HG02571 (cell line): ENCODE measurements around the gene FAM180A.
"Not testable (repeated sequence)": the region's sequence is repeated elsewhere in the genome, so short reads cannot be mapped to it uniquely, and the experiment has no call there.

Source experiments
- ATAC-seq: cut with Tn5 transposase; IDR thresholded peaks from one replicate; pipeline ENCODE4 v1.9.1; 2021; ENCODE audit warnings: mild to moderate bottlenecking, moderate library complexity; ENCODE audit not compliant: unreplicated experiment

Gene FAM180A

GRCh38 chr7:135715055-135715522, 33.5 kb downstream of the FAM180A start:
- ATAC-seq = no peak

GRCh38 chr7:135714534-135715009, 34.0 kb downstream of the FAM180A start:
- ATAC-seq = no peak

DNA sequence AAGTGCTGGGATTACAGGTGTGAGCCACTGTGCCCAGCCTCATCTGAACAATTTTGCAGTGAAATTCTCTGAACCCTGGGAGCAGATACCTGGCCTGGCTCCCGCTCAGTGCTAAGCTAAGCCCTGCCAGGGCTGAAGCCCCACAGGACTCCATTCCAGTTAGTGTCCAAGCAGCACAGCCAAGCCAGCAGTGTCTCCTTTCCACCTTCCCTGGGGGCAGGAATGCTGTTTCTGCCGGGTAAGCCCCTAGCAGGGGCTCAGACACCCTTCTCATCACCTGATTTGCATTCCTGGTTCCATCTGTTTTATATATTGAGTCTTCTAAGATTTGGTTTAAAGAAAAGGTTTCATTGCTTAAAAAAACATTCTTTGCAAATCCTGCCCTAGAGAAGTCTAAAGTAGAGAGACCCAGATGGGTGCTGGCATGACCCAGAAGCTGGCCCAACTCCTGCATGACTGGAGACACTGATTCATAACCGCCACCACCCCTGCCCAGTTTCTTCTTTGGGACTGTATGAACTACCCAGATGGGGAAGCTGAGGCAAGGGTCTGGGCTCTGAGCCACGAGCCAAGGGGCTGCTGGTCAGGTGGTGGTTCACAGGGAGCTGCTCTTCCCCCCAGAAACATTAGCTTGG, 34.7 kb downstream of the FAM180A start:
- ATAC-seq = no peak

GRCh38 chr7:135712796-135713195, 35.8 kb downstream of the FAM180A start:
- no peak for ATAC-seq

GRCh38 chr7:135712182-135712782, 36.3 kb downstream of the FAM180A start:
- no peak for ATAC-seq

GRCh38 chr7:135711139-135711469, 37.5 kb downstream of the FAM180A start:
- ATAC-seq = no peak

GRCh38 chr7:135710417-135711138, 38.0 kb downstream of the FAM180A start:
- ATAC-seq = no peak

DNA sequence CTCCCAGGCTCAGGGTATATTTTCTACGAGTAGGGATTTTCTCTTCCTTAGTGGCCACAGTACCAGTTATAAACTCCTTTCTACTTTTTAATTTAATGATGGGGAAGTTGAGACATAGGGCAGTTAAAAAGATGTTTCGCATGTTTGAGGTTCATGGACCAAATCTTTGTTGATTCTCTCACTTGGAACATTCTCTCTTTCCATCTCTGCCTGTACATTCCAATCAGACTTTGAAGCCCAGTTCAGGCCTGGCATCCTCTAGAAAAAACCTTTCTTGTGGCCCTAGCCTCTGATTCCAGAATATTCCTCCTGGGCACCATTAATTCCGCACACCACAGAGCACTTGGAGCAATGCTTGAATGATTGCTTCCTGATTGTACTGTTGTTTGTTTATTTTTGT, 39.1 kb downstream of the FAM180A start:
- no peak for ATAC-seq

DNA sequence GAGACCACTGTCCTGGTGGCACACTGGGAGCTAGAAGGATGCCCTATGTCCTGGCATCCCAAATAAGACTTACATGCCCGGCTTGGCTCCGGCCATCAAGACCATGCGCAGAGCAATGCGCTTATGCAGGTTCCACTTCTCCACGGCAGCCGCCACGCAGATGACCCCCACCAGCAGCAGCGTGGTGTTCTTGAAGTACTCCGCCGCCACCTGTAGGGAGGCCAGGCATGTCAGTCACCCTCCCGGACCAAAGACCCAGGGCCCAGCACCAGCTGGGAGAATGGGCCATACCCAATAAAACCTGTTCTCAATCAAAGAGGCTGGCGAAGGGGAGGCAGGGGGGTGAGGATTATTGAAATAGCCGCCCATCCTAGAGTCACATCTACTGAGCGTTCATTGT, 40.6 kb downstream of the FAM180A start:
- ATAC-seq = no peak

GRCh38 chr7:135707570-135707966, 41.0 kb downstream of the FAM180A start:
- ATAC-seq = no peak

DNA sequence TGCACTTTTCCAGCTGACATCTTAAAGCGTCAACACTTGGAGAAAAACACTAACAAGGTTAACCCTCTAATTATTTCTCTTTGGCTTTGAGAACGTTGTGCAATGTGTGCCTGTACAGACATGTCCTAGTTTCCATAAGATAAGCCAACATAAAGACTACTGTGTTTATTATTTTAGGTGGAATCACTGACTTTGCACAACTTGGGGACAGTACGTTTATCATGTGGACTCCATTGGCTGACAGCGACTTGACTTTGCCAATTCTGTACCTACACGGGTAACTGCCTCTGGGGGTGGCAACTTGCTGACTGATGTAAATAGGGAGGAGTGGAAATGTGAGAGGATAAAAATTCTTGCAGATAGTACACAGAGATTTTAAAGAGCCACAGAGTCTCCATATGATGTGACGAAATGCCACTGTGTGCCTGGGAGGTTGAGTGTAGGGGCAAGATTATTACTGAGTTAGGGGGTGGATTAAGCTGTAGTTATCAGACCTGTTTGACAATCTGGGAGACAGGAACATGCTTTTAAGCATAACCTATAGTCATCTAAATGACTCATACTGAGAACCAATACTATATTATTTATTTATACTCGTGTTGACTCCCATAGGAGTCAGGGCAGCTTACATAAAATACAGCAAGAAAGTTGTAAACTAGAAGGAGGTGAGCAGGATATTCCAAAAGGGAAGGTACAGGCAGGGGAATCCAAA, 41.6 kb downstream of the FAM180A start:
- no peak for ATAC-seq

GRCh38 chr7:135706038-135706742, 42.4 kb downstream of the FAM180A start:
- no peak for ATAC-seq

GRCh38 chr7:135704698-135705097, 43.9 kb downstream of the FAM180A start:
- no peak for ATAC-seq

- no peak for ATAC-seq
Measured at GRCh38 chr7:135704074-135704473, 44.5 kb downstream of the FAM180A start.

- no peak for ATAC-seq
Measured at GRCh38 chr7:135697276-135698049, 51.1 kb downstream of the FAM180A start.

DNA sequence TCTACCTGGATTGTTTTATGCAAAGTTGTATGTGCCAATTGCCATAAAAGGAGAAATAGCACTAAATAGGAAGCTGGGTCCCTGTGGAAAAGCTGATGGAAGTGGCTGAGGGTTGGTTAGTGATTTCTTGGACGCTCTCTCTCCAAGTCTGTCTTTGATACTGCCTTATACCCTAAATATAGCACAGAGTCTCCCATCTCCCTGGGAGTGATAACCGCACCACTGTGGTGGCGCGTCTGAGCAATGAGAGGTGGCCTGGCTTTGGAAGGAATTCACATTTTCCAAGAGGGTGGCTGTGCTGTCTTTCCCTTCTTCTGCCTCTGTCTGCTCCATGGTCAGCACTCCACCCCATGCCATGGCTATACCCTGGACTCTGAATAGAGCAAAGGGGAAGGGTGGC, 55.1 kb downstream of the FAM180A start:
- no peak for ATAC-seq

- not testable (repeated sequence) for ATAC-seq
Measured at GRCh38 chr7:135692606-135693005, 56.0 kb downstream of the FAM180A start.

- no peak for ATAC-seq
Measured at GRCh38 chr7:135692055-135692454, 56.6 kb downstream of the FAM180A start.

DNA sequence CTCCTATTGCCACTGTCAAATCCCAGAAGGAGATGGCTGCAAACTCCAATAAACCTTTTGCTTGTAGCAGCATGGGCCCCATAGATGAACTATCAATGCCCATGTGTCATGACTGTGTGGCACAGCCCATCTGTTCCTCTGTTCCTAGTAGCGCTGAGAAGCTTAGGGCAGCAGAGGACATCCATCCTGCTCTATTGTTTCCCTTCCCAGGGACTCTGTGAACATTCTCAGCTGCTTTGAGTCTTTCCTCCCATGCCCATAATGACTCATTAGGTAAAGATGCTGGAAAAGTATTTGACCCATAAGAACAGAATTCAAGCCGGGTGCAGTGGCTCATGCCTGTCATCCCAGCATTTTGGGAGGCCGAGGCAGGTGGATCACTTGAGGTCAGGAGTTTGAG, 58.0 kb downstream of the FAM180A start:
- no peak for ATAC-seq

- ATAC-seq = no peak
Measured at GRCh38 chr7:135687466-135687865, 61.1 kb downstream of the FAM180A start.
